K562 (cell line): ENCODE data around the gene RCN2. TPM values are rescaled to one million over a fixed set of nuclear protein-coding genes. Genes with fewer than 3 reads are reported as not detected.

Source experiments
- ARNT ChIP-seq, 2 experiments: fragments of 450-650 bp; IDR thresholded peaks; 2 replicates each; pipeline ENCODE4 v1.6.1; 2016; ENCODE audit warnings: mild to moderate bottlenecking in 1 of 2
- BDP1 ChIP-seq: IDR thresholded peaks from 3 replicates; pipeline ENCODE4 v1.6.1; 2011; ENCODE audit not compliant: insufficient read length, insufficient read depth
- BMI1 ChIP-seq: fragments of 150-350 bp; IDR thresholded peaks from 2 replicates; pipeline ENCODE4 v1.6.1; 2014; ENCODE audit warnings: low read length
- CHD4 ChIP-seq: fragments of 200-600 bp; sonication (generic); IDR thresholded peaks from 3 replicates; pipeline ENCODE4 v1.6.1; 2012; ENCODE audit warnings: low read depth, mild to moderate bottlenecking, mixed read lengths, low read length, inconsistent platforms; ENCODE audit not compliant: insufficient read depth, insufficient replicate concordance, poor library complexity, severe bottlenecking
- DNMT1 ChIP-seq: fragments of 450-650 bp; IDR thresholded peaks from 2 replicates; pipeline ENCODE4 v1.6.1; 2016; ENCODE audit warnings: antibody characterized with exemption, mild to moderate bottlenecking
- ERF ChIP-seq: fragments of 450-650 bp; formaldehyde crosslinking; IDR thresholded peaks from 2 replicates; pipeline ENCODE4 v1.4.0; 2020; ENCODE audit warnings: mild to moderate bottlenecking, mixed read lengths
- FOXP1 ChIP-seq: sonication (generic); formaldehyde crosslinking; IDR thresholded peaks from 2 replicates; pipeline ENCODE4 v1.8.0; 2022; ENCODE audit warnings: mild to moderate bottlenecking, missing genetic modification reagents
- HMG20A ChIP-seq: fragments of 450-650 bp; formaldehyde crosslinking; conservative IDR thresholded peaks from 2 replicates; pipeline ENCODE4 v1.4.0; 2020; ENCODE audit warnings: mild to moderate bottlenecking, mixed read lengths
- NFE2 ChIP-seq: IDR thresholded peaks from 2 replicates; pipeline ENCODE4 v1.6.1; 2014; ENCODE audit warnings: antibody characterized with exemption, low read depth
- NRF1 ChIP-seq, 2 experiments: fragments of 450-650 bp; IDR thresholded peaks in 1 of 2; conservative IDR thresholded peaks in 1 of 2; 2 replicates each; pipeline ENCODE4 v1.6.1; 2014; ENCODE audit warnings: mild to moderate bottlenecking in 2 of 2
- RBM22 ChIP-seq: fragments of 200-400 bp; formaldehyde crosslinking; IDR thresholded peaks from 2 replicates; pipeline ENCODE4 v1.6.1; 2018; ENCODE audit warnings: low read length, low read depth; ENCODE audit not compliant: poor library complexity, severe bottlenecking
- RBM34 ChIP-seq: fragments of 200-400 bp; formaldehyde crosslinking; IDR thresholded peaks from 2 replicates; pipeline ENCODE4 v1.6.1; 2018; ENCODE audit warnings: low read length, borderline replicate concordance; ENCODE audit not compliant: insufficient read depth
- SRF ChIP-seq, 2 experiments: fragments of 250-450, 450-650 bp in 1 of 2; sonication (Bioruptor Pico) in 1 of 2; sonication (generic) in 1 of 2; formaldehyde crosslinking; IDR thresholded peaks; 2 replicates each; pipeline versions ENCODE4 v1.5.0 to v1.5.1; 2020 to 2022; ENCODE audit warnings: mild to moderate bottlenecking in 1 of 2, missing genetic modification reagents in 1 of 2
- TGIF2 ChIP-seq: sonication (generic); formaldehyde crosslinking; IDR thresholded peaks from 2 replicates; pipeline ENCODE4 v1.8.1; 2022; ENCODE audit warnings: mild to moderate bottlenecking, missing genetic modification reagents, moderate library complexity
- ZNF146 ChIP-seq: IDR thresholded peaks from one replicate; pipeline ENCODE4 v1.6.1; 2018; ENCODE audit warnings: missing compliant biosample characterization; ENCODE audit not compliant: unreplicated experiment
- ZNF311 ChIP-seq: fragments of 250-450 bp; sonication (Bioruptor Pico); IDR thresholded peaks from 2 replicates; pipeline ENCODE4 v1.4.0; 2020; ENCODE audit warnings: mild to moderate bottlenecking, moderate library complexity
- ZNF75A ChIP-seq: fragments of 450-650 bp; formaldehyde crosslinking; IDR thresholded peaks from 2 replicates; pipeline ENCODE4 v1.4.0; 2020; ENCODE audit warnings: mild to moderate bottlenecking
- ZNF766 ChIP-seq: fragments of 200-800 bp; sonication (Bioruptor generic); conservative IDR thresholded peaks from 2 replicates; pipeline ENCODE4 v1.6.1; 2016; ENCODE audit warnings: missing genetic modification characterization, missing compliant biosample characterization
- ZNF785 ChIP-seq: fragments of 250-450 bp; sonication (Bioruptor Pico); IDR thresholded peaks from 2 replicates; pipeline ENCODE4 v1.4.0; 2020; ENCODE audit warnings: mild to moderate bottlenecking
- polyA plus RNA-seq, 8 experiments: library from polyadenylated mRNA; depleted of rRNA in 4 of 8; stranded (reverse) in 5 of 8; unstranded in 3 of 8; fragments of >200 nt; fragmentation: Nextera tagmentation in 2 of 8; fragmentation: Illumina TruSeq in 1 of 8; extraction: Ambion mirVana in 2 of 8; extraction: Trizol in 1 of 8; gene quantifications; 2 replicates each; pipeline versions ENCODE4 v1.2.1 to v1.2.3, GENCODE V29; 2011 to 2014; ENCODE audit warnings: inconsistent platforms in 1 of 8, missing spikeins in 1 of 8
- total RNA-seq, 7 experiments: library from RNA; depleted of rRNA in 6 of 7; stranded (reverse); fragments of >200 nt in 6 of 7; fragmentation: Illumina TruSeq in 2 of 7; extraction: Trizol in 2 of 7; gene quantifications; 2 replicates each; pipeline versions ENCODE4 v1.2.1 to v1.2.3, GENCODE V29; 2011 to 2021; ENCODE audit warnings: low replicate concordance in 1 of 7
- TF ChIP-seq, protein P1 (sequence below): fragments of 450-650 bp; IDR thresholded peaks from 2 replicates; pipeline ENCODE4 v1.6.1; 2017; ENCODE audit warnings: antibody characterized with exemption
- TF ChIP-seq, protein P2 (sequence below): fragments of 450-650 bp; formaldehyde crosslinking; IDR thresholded peaks from 2 replicates; pipeline ENCODE4 v1.4.0; 2020; ENCODE audit warnings: mild to moderate bottlenecking, moderate library complexity
- TF ChIP-seq, protein P3 (sequence below): IDR thresholded peaks from 2 replicates; pipeline ENCODE4 v1.6.1; 2012; ENCODE audit warnings: low read depth, low read length, improper control_type of control experiment, borderline replicate concordance
- TF ChIP-seq, protein P4 (sequence below): fragments of 450-650 bp; formaldehyde crosslinking; IDR thresholded peaks from 2 replicates; pipeline ENCODE4 v1.4.0; 2022; ENCODE audit warnings: missing genetic modification characterization

The RCN2 gene
- total and polyA plus RNA-seq, 9 of the 15 experiments (the other 6 are each of a cell fraction or from before 2014, with no cell fraction given), result 20.9 to 63.6 (median 52.8) TPM

GRCh38 chr15:76931397-76932134 is at the start of gene RCN2 (continued):
- TF ChIP-seq RBM34 (0 out of 2 replicates have a peak, but pooled peaks have one; percentile 61), ARNT (IDR thresholded peaks at IDR 0.05) (no peak), ZNF766 (CRISPR knock-in tag) (no peak), RBM22 (no peak), ERF (CRISPR knock-in tag) (no peak), ZNF146 (CRISPR knock-in tag) (no peak), DNMT1 (no peak), ZNF785 (CRISPR knock-in tag) (no peak), BMI1 (no peak), ZNF75A (no peak), FOXP1 (CRISPR knock-in tag) (peak; percentile 67), BDP1 (no peak), TGIF2 (CRISPR knock-in tag) (no peak), SRF (CRISPR knock-in tag; IDR thresholded peaks at IDR 0.05) (peak in 1 of 2 experiments; percentile 50; a peak in 1 of 4 replicates), NRF1 (conservative IDR thresholded peaks at IDR 0.05 in 1 of 2, IDR thresholded peaks at IDR 0.05 in 1 of 2) (peak; percentile 80 to 81; a peak in 2 of 4 replicates), ZNF311 (CRISPR knock-in tag) (no peak), HMG20A (CRISPR knock-in tag) (no peak), CHD4 (no peak), NFE2 (no peak)
- TF ChIP-seq, protein P1, sequence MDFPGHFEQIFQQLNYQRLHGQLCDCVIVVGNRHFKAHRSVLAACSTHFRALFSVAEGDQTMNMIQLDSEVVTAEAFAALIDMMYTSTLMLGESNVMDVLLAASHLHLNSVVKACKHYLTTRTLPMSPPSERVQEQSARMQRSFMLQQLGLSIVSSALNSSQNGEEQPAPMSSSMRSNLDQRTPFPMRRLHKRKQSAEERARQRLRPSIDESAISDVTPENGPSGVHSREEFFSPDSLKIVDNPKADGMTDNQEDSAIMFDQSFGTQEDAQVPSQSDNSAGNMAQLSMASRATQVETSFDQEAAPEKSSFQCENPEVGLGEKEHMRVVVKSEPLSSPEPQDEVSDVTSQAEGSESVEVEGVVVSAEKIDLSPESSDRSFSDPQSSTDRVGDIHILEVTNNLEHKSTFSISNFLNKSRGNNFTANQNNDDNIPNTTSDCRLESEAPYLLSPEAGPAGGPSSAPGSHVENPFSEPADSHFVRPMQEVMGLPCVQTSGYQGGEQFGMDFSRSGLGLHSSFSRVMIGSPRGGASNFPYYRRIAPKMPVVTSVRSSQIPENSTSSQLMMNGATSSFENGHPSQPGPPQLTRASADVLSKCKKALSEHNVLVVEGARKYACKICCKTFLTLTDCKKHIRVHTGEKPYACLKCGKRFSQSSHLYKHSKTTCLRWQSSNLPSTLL, result no peak
- TF ChIP-seq, protein P2, sequence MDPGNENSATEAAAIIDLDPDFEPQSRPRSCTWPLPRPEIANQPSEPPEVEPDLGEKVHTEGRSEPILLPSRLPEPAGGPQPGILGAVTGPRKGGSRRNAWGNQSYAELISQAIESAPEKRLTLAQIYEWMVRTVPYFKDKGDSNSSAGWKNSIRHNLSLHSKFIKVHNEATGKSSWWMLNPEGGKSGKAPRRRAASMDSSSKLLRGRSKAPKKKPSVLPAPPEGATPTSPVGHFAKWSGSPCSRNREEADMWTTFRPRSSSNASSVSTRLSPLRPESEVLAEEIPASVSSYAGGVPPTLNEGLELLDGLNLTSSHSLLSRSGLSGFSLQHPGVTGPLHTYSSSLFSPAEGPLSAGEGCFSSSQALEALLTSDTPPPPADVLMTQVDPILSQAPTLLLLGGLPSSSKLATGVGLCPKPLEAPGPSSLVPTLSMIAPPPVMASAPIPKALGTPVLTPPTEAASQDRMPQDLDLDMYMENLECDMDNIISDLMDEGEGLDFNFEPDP (CRISPR knock-in tag), result no peak
- TF ChIP-seq, protein P3, sequence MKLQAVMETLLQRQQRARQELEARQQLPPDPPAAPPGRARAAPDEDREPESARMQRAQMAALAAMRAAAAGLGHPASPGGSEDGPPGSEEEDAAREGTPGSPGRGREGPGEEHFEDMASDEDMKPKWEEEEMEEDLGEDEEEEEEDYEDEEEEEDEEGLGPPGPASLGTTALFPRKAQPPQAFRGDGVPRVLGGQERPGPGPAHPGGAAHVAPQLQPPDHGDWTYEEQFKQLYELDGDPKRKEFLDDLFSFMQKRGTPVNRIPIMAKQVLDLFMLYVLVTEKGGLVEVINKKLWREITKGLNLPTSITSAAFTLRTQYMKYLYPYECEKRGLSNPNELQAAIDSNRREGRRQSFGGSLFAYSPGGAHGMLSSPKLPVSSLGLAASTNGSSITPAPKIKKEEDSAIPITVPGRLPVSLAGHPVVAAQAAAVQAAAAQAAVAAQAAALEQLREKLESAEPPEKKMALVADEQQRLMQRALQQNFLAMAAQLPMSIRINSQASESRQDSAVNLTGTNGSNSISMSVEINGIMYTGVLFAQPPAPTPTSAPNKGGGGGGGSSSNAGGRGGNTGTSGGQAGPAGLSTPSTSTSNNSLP, result no peak
- TF ChIP-seq, protein P4, sequence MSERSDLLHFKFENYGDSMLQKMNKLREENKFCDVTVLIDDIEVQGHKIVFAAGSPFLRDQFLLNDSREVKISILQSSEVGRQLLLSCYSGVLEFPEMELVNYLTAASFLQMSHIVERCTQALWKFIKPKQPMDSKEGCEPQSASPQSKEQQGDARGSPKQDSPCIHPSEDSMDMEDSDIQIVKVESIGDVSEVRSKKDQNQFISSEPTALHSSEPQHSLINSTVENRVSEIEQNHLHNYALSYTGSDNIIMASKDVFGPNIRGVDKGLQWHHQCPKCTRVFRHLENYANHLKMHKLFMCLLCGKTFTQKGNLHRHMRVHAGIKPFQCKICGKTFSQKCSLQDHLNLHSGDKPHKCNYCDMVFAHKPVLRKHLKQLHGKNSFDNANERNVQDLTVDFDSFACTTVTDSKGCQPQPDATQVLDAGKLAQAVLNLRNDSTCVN (CRISPR knock-in tag), result no peak
